IMR-90 (cell line): ENCODE measurements around the gene KIF3A. TPM values are rescaled to one million over a fixed set of nuclear protein-coding genes. Genes with fewer than 3 reads are reported as not detected.

ENCODE experiments used
- ATAC-seq: fragments of 200-7000 bp; cut with Tn5 transposase; 2 replicates; pipeline ENCODE4 v1.9.1; 2020; ENCODE audit warnings: low read depth, mild to moderate bottlenecking, moderate library complexity
- BruUV-seq: library from RNA; stranded (reverse); fragments of 400-500 nt; replicated peaks from 2 replicates; lab custom pipeline; 2021; lab: Mats Ljungman, UMichigan
- CTCF ChIA-PET: fragments of 300-600 bp; formaldehyde crosslinking; extraction: SDS; loops from one replicate; lab custom pipeline; 2021; ENCODE audit warnings: antibody characterized with exemption; lab: Yijun Ruan, JAX
- POLR2A ChIA-PET: fragments of 300-600 bp; sonication (Branson Sonifier 250); formaldehyde crosslinking; loops from one replicate; lab custom pipeline; 2022; ENCODE audit warnings: antibody characterized with exemption; ENCODE audit not compliant: unreplicated experiment; lab: Charles Lee
- DNase-seq: peaks from one replicate; pipeline ENCODE4 v3.0.0; 2013
- H2AFZ ChIP-seq: replicated peaks from 2 replicates; pipeline ENCODE3; 2013; ENCODE audit warnings: low read length, mild to moderate bottlenecking; ENCODE audit not compliant: poor library complexity
- H2AK5ac ChIP-seq: 2 replicates; pipeline ENCODE4 v1.6.1; 2013; ENCODE audit warnings: low read depth, low read length, inconsistent platforms
- H2AK9ac ChIP-seq: replicated peaks from 2 replicates; pipeline ENCODE3; 2013; ENCODE audit warnings: mild to moderate bottlenecking, low read depth, low read length, moderate library complexity; ENCODE audit not compliant: poor library complexity
- H2BK120ac ChIP-seq: 2 replicates; pipeline ENCODE4 v1.6.1; 2013; ENCODE audit warnings: low read depth, low read length, inconsistent platforms
- H2BK15ac ChIP-seq: 3 replicates; pipeline ENCODE4 v1.6.1; 2013; ENCODE audit warnings: low read depth, low read length, inconsistent platforms
- H2BK20ac ChIP-seq: 2 replicates; pipeline ENCODE4 v1.6.1; 2013; ENCODE audit warnings: low read depth, mild to moderate bottlenecking, inconsistent platforms, low read length, moderate library complexity
- H2BK5ac ChIP-seq: 2 replicates; pipeline ENCODE4 v1.6.1; 2013; ENCODE audit warnings: mild to moderate bottlenecking, low read depth, low read length, inconsistent platforms; ENCODE audit not compliant: poor library complexity, severe bottlenecking
- H3K14ac ChIP-seq: replicated peaks from 2 replicates; pipeline ENCODE4 v1.6.1; 2013; ENCODE audit warnings: low read depth, low read length, inconsistent platforms
- H3K18ac ChIP-seq: 2 replicates; pipeline ENCODE4 v1.6.1; 2013; ENCODE audit warnings: low read depth, low read length, control low read depth
- H3K23ac ChIP-seq: 2 replicates; pipeline ENCODE4 v1.6.1; 2013; ENCODE audit warnings: low read depth, low read length, inconsistent platforms
- H3K27ac ChIP-seq: 2 replicates; pipeline ENCODE4 v1.5.1; 2013; ENCODE audit warnings: mild to moderate bottlenecking, control low read depth, low read length; ENCODE audit not compliant: insufficient read depth
- H3K27me3 ChIP-seq: 2 replicates; pipeline ENCODE4 v1.6.1; 2013; ENCODE audit warnings: low read length; ENCODE audit not compliant: control insufficient read depth, insufficient read depth
- H3K36me3 ChIP-seq: 2 replicates; pipeline ENCODE4 v1.6.1; 2013; ENCODE audit warnings: low read length, mixed read lengths; ENCODE audit not compliant: control insufficient read depth, insufficient read depth
- H3K4ac ChIP-seq: 2 replicates; pipeline ENCODE4 v1.6.1; 2013; ENCODE audit warnings: low read depth, low read length, inconsistent platforms
- H3K4me1 ChIP-seq: 2 replicates; pipeline ENCODE4 v1.6.1; 2013; ENCODE audit warnings: low read length, mixed read lengths; ENCODE audit not compliant: control insufficient read depth, insufficient read depth
- H3K4me2 ChIP-seq: 2 replicates; pipeline ENCODE4 v1.6.1; 2013; ENCODE audit warnings: low read depth, mild to moderate bottlenecking, control low read depth, low read length, moderate library complexity
- H3K4me3 ChIP-seq: 2 replicates; pipeline ENCODE4 v1.5.1; 2013; ENCODE audit warnings: low read depth, mild to moderate bottlenecking, control low read depth, low read length, moderate library complexity; ENCODE audit not compliant: insufficient read depth
- H3K56ac ChIP-seq: 2 replicates; pipeline ENCODE4 v1.6.1; 2013; ENCODE audit warnings: low read length, inconsistent platforms; ENCODE audit not compliant: insufficient read depth; ENCODE audit errors: extremely low read depth
- H3K79me1 ChIP-seq, 2 experiments: 2 replicates each; pipeline ENCODE4 v1.6.1; 2013; ENCODE audit warnings: low read length in 2 of 2, inconsistent platforms in 1 of 2, low read depth in 1 of 2
- H3K9ac ChIP-seq: 2 replicates; pipeline ENCODE4 v1.6.1; 2013; ENCODE audit warnings: low read depth, low read length, control low read depth
- H3K9me1 ChIP-seq: 2 replicates; pipeline ENCODE4 v1.6.1; 2013; ENCODE audit warnings: low read length, inconsistent platforms; ENCODE audit not compliant: insufficient read depth
- H3K9me3 ChIP-seq: 2 replicates; pipeline ENCODE4 v1.6.1; 2013; ENCODE audit warnings: low read length; ENCODE audit not compliant: control insufficient read depth, insufficient read depth
- H4K20me1 ChIP-seq: 2 replicates; pipeline ENCODE4 v1.6.1; 2013; ENCODE audit warnings: low read length, inconsistent platforms; ENCODE audit not compliant: insufficient read depth
- H4K5ac ChIP-seq: 2 replicates; pipeline ENCODE4 v1.6.1; 2013; ENCODE audit warnings: mild to moderate bottlenecking, low read depth, low read length, control low read depth
- H4K8ac ChIP-seq, 2 experiments: 2 replicates each; pipeline ENCODE4 v1.6.1; 2013; ENCODE audit warnings: low read depth in 2 of 2, low read length in 2 of 2, control low read depth in 1 of 2, inconsistent platforms in 1 of 2
- H4K91ac ChIP-seq: 2 replicates; pipeline ENCODE4 v1.6.1; 2013; ENCODE audit warnings: low read depth, low read length, inconsistent platforms; ENCODE audit not compliant: insufficient read depth
- BHLHE40 ChIP-seq: fragments of 150-350 bp; IDR thresholded peaks from 2 replicates; pipeline ENCODE4 v1.6.1; 2016; ENCODE audit warnings: mild to moderate bottlenecking, low read depth, low read length
- CEBPB ChIP-seq: IDR thresholded peaks from 2 replicates; pipeline ENCODE4 v1.6.1; 2012; ENCODE audit warnings: low read depth, low read length, improper control_type of control experiment
- CTCF ChIP-seq: conservative IDR thresholded peaks from 2 replicates; pipeline ENCODE4 v1.5.1; 2012; ENCODE audit warnings: mild to moderate bottlenecking, low read depth, low read length, improper control_type of control experiment
- ELK1 ChIP-seq: fragments of 150-350 bp; IDR thresholded peaks from 2 replicates; pipeline ENCODE4 v1.6.1; 2016; ENCODE audit warnings: low read depth, mild to moderate bottlenecking, low read length, moderate library complexity, borderline replicate concordance
- FOS ChIP-seq: fragments of 150-350 bp; IDR thresholded peaks from 2 replicates; pipeline ENCODE4 v1.6.1; 2016; ENCODE audit warnings: low read depth, low read length
- MAFK ChIP-seq: IDR thresholded peaks from 2 replicates; pipeline ENCODE4 v1.6.1; 2012; ENCODE audit warnings: low read depth, low read length, improper control_type of control experiment
- MAZ ChIP-seq: IDR thresholded peaks from 2 replicates; pipeline ENCODE4 v1.6.1; 2012; ENCODE audit warnings: low read depth, mild to moderate bottlenecking, low read length, improper control_type of control experiment, moderate library complexity, borderline replicate concordance
- NFE2L2 ChIP-seq: fragments of 150-350 bp; IDR thresholded peaks from 2 replicates; pipeline ENCODE4 v1.6.1; 2016; ENCODE audit warnings: low read depth, mild to moderate bottlenecking, low read length
- POLR2A ChIP-seq: IDR thresholded peaks from 2 replicates; pipeline ENCODE4 v1.6.1; 2012; ENCODE audit warnings: mild to moderate bottlenecking, low read depth, low read length
- RAD21 ChIP-seq: IDR thresholded peaks from 2 replicates; pipeline ENCODE4 v1.6.1; 2012; ENCODE audit warnings: low read length, improper control_type of control experiment
- RCOR1 ChIP-seq: IDR thresholded peaks from 2 replicates; pipeline ENCODE4 v1.6.1; 2012; ENCODE audit warnings: mild to moderate bottlenecking, low read length, improper control_type of control experiment; ENCODE audit not compliant: insufficient replicate concordance
- RFX5 ChIP-seq: IDR thresholded peaks from 2 replicates; pipeline ENCODE4 v1.8.0; 2012; ENCODE audit warnings: low read depth, mild to moderate bottlenecking, low read length, moderate library complexity
- SMC3 ChIP-seq: fragments of 150-350 bp; IDR thresholded peaks from 2 replicates; pipeline ENCODE4 v1.6.1; 2016; ENCODE audit warnings: low read depth, mild to moderate bottlenecking, antibody characterized with exemption, low read length, moderate library complexity
- USF2 ChIP-seq: fragments of 150-350 bp; IDR thresholded peaks from 2 replicates; pipeline ENCODE4 v1.6.1; 2017; ENCODE audit warnings: mild to moderate bottlenecking, antibody characterized with exemption, low read length, low read depth
- WGBS, 2 experiments: methylation state at CpG; one replicate each; pipeline versions ENCODE4 v1.1.5 to v1.1.7; 2013; ENCODE audit warnings: missing lambda C conversion rate in 2 of 2; ENCODE audit not compliant: insufficient read length in 1 of 2; ENCODE audit errors: extremely low coverage in 2 of 2; 5-methylcytosine and 5-hydroxymethylcytosine counted together
- dilution Hi-C: fragments of 300-500 bp; cut with HindIII; formaldehyde crosslinking; loops from one replicate; pipeline ENCODE4 v1.14.3; 2018; ENCODE audit warnings: low sequenced_read_pairs; ENCODE audit not compliant: unreplicated experiment
- in situ Hi-C: fragments of 300-500 bp; cut with MboI; formaldehyde crosslinking; loops from 3 replicates; pipeline ENCODE4 v1.14.3; 2019; ENCODE audit warnings: low sequenced_read_pairs, inconsistent platforms, mixed read lengths
- intact Hi-C: fragments of 100-400 bp; cut with micrococcal nuclease; formaldehyde crosslinking; loops from 2 replicates; pipeline ENCODE4 v1.10.0; 2022
- polyA plus RNA-seq, 3 experiments: library from polyadenylated mRNA; depleted of rRNA; stranded (reverse); fragments of >200 nt; gene quantifications; 2 replicates each; pipeline ENCODE4 v1.2.3, GENCODE V29; 2012; ENCODE audit warnings: low replicate concordance in 1 of 3
- total RNA-seq: library from RNA; depleted of rRNA; stranded (reverse); fragments of >200 nt; gene quantifications from 2 replicates; pipeline ENCODE4 v1.2.3, GENCODE V29; 2012

Gene KIF3A
- total and polyA plus RNA-seq, 2 of the 4 experiments (the other 2 are of a cell fraction): 4.3 to 4.5 TPM

GRCh38 chr5:132737982-132738681 is 786 bp upstream of the KIF3A start:
- Histone ChIP-seq H3K4me2 (peak overlapping the region; percentile 70; the same call in 1 of the 2 replicates), H3K14ac (0 out of 2 replicates have a peak overlapping the region, but pooled peaks have one; percentile 31), H3K27ac (no peak overlapping the region), H2BK120ac (no peak overlapping the region), H3K79me1 (peaks cover 12 to 13% of the 10 kb centered on the region in 2 experiments; a peak in 3 of 4 replicates), H3K36me3 (peaks cover 2% of the 10 kb centered on the region; the same call in 1 of the 2 replicates), H2AFZ (peak overlapping the region; percentile 96), H3K9me1 (0 out of 2 replicates have a peak, but pooled peaks cover 5% of the 10 kb centered on the region), H3K56ac (no peak overlapping the region), H3K9ac (peak overlapping the region; percentile 9; the same call in 1 of the 2 replicates), H3K18ac (no peak overlapping the region), H2AK9ac (no peak overlapping the region), H3K9me3 (peaks cover 5% of the 10 kb centered on the region; the same call in 1 of the 2 replicates), H3K4ac (no peak overlapping the region), H3K4me1 (no peaks in the 10 kb centered on the region), H4K91ac (no peak overlapping the region; the same call in 1 of the 2 replicates), H3K4me3 (peak overlapping the region; percentile 84; the same call in 1 of the 2 replicates), H4K5ac (peak overlapping the region; percentile 18; the same call in 1 of the 2 replicates), H3K27me3 (no peaks in the 10 kb centered on the region; the same call in 1 of the 2 replicates), H3K23ac (no peak overlapping the region), H2BK15ac (no peak overlapping the region), H4K8ac (peak overlapping the region; percentile 61 to 86), H4K20me1 (no peaks in the 10 kb centered on the region), H2BK20ac (no peak overlapping the region), H2AK5ac (no peak overlapping the region), H2BK5ac (no peak overlapping the region)
- ChIA-PET CTCF (interaction anchor here (1.1 to 1.3 kb wide), 3 partner anchors 9 to 82 kb away, joined by 3 to 5 read pairs (median 4); partner anchors contain the start of gene CCNI2), POLR2A (interaction anchor here (0.7 kb wide), 1 partner anchor 8 kb away, joined by 3 read pairs; no protein-coding TSS in a partner anchor)
- 90% methylated on average over 4 of the region's 9 CpGs; no CpG with 5 or more reads in 1 of the 2 experiments for WGBS, 2 experiments
- no TSS peak for BruUV-seq
- dilution Hi-C loops (no loop called here), intact Hi-C loops (no loop called here), in situ Hi-C loops (no loop called here)
- no peak for DNase-seq
- no peak for ATAC-seq
- no peak for TF ChIP-seq RFX5
- no peak for TF ChIP-seq CTCF
- no peak for TF ChIP-seq BHLHE40
- no peak for TF ChIP-seq USF2
- no peak for TF ChIP-seq MAFK
- no peak for TF ChIP-seq RCOR1
- TF ChIP-seq SMC3: no peak
- TF ChIP-seq FOS: no peak
- no peak for TF ChIP-seq MAZ
- no peak for TF ChIP-seq CEBPB
- TF ChIP-seq POLR2A: no peak
- no peak for TF ChIP-seq RAD21
- TF ChIP-seq ELK1: no peak
- no peak for TF ChIP-seq NFE2L2
